Fibroblast of skin of right biceps (primary cell): ENCODE results near the gene DNM3.

Source experiments
- DNase-seq: peaks from one replicate; pipeline ENCODE4 v3.0.0-alpha.2; 2013

The DNM3 gene

DNA sequence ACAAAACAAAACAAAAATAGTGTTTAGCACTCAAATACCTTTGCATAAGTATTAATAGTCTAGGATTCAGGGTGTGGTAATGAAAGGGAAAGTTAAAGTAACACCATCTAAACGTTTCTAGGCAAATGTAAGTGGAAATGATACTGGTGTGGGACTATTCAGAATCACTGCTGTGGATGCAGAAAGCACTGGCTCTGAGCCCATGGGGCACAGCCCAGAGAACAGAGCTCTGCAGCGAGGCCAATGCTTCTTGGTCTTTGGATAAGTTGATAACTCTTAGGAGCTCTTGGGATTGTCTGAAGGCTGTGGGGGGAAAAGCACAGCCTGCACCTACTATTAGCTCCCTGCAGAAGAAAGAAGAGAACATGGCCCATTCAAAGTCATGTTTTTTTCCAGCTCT is 21.4 kb upstream of the DNM3 start:
- DNase-seq: no peak

DNA sequence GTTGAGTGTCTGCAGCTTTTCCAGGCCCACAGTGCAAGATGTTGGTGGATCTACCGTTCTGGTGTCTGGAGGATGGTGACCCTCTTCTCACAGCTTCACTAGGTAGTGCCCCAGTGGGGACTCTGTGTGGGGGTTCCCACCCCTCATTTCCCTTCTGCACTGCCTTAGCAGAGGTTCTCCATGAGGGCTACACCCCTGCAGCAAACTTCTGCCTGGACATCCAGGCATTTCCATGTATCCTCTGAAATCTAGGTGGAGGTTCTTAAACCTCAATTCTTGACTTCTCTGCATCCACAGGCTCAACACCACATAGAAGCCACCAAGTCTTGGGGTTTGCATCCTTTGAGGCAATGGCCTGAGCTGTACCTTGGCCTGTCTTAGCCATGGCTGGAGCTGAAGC is 14.3 kb upstream of the DNM3 start:
- DNase-seq: no peak

DNA sequence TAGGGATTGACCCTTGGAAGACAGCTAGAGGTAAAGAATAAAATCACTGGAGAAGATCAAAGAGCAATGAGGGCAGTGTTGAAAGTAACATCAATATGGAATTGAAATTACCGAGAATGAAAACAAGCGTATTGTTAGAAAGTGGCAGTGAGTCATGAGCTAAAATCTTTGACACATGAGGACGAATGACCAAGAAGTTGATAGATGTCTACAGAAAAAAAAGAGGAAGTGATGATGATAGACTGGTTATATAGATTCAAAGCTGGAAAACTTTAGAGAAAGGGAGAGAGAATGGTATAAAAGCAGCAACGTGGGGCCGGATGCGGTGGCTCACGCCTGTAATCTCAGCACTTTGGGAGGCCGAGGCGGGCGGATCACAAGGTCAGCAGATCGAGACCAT is 12.5 kb upstream of the DNM3 start:
- DNase-seq: no peak

DNA sequence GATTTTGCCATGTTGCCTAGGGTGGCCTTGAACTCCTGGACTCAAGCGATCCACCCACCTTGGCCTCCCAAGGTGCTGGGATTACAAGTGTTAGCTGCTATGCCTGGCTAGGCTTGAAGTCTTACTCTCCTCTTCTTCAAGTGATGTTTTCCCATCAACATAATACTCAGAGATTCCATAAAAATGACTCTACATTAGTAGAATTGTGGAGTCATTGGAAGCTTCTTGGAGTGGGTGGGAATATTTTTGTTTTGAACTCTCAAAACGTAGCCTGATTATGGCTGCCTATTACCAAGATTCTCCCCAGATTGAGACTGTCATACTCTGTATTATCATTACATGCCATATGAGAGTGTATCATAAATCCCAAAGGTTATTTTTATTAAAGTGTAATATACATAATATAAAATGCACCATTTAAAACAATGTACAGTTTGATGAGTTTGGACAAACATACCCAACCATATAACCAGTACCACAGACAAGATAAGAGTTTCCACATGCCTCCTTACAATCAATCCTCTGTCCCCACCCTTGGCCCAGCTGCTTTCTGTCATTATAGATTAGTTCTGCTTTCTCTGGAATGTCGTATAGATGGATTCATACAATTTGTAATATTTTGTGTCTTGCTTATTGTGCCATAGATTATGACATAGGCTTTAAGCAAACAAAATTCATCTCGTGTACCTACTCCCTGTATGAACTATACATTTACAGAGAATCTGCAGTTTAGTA is 8.0 kb upstream of the DNM3 start:
- peak; percentile 40 for DNase-seq

- no peak for DNase-seq
These were observed 6.5 kb upstream of the DNM3 start for GRCh38 chr1:171834821-171835220.

GRCh38 chr1:171835891-171836290 is 5.4 kb upstream of the DNM3 start:
- DNase-seq: no peak

GRCh38 chr1:171841931-171842761 is 848 bp downstream of the DNM3 start:
- DNase-seq: peak; percentile 4

DNA sequence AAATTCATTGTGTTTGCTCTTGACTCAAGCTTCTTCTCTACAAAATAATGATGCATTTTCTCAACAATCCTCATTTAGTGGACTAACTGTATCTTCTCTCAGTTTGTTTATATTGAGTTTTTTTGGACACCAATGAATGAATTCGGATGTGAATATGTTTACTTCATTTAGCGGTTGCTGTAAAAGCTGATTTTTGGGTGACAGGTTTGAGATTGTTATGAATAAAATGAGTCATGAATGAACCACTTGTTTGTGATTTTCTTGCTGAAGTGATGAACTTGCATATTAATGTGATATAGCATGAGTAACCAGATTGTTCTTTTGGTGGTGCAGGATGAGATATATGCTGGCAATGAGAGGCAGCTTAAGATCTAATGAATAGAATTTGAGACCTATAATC is 3.1 kb downstream of the DNM3 start:
- no peak for DNase-seq

- no peak for DNase-seq
These were observed 4.7 kb downstream of the DNM3 start for GRCh38 chr1:171845998-171846397.

DNA sequence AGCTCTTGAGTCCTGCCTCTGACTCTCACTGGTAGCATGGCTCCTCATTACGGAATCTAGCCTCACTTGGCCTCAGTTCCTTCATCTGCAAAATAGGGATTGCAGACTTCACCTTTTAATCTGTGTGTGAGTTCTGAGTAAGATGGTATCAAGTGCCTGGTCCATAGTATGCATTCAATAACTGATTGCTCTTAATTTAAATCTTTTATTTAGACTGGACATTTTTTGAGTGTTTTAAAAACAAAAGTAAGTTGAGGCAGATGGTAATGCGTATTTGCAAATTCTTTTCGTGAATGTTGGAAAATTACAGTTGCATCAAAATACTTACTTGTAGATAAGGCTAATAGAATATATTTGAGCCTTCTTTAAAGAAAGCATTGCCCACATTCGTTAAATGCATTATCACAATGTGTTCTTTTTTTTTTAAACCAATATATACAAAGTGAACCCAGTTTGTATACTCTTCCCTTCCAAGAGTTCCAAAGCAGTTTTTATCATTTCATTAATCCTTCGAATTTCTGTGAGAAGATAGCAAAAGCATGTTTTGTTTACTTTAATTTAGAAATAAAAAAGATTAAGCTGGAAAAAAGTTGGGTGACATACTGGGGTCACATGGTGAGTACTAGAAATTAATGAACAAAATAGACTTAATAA is 8.1 kb downstream of the DNM3 start:
- DNase-seq: no peak

GRCh38 chr1:171850651-171851350 is 9.5 kb downstream of the DNM3 start:
- DNase-seq: no peak

DNA sequence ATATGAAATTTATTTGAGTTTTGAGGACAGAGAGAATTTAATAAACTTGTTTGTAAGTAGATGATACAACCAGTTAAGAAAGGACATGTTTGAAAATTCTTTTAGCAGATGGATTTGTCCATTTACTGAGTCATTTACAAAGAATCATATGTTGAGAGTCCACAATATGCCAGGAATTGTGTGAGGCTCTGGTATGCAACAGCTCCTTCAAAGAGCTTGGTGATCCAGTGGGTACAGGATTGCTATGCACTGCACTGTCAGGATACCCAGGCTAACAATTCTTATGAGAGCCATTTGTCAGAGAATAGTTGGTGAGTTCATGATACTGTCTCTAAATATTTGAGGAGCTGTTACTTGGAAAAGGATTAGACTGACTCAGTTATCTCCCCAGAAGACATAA is 11.0 kb downstream of the DNM3 start:
- peak; percentile 68 for DNase-seq

DNA sequence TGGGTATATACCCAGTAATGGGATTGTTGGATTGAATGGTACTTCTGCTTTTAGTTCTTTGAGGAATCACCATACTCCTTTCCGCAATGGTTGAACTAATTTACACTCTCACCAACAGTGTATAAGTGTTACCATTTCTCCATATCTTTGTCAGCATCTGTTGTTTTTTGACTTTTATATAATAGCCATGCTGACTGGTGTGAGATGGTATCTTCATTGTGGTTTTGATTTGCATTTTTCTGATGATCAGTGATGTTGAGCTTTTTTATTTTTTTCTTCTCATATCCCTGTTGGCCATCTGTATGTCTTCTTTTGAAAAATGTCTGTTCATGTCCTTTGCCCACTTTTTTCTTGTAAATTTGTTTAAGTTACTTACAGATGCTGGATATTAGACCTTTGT is 14.1 kb downstream of the DNM3 start:
- no peak for DNase-seq

DNA sequence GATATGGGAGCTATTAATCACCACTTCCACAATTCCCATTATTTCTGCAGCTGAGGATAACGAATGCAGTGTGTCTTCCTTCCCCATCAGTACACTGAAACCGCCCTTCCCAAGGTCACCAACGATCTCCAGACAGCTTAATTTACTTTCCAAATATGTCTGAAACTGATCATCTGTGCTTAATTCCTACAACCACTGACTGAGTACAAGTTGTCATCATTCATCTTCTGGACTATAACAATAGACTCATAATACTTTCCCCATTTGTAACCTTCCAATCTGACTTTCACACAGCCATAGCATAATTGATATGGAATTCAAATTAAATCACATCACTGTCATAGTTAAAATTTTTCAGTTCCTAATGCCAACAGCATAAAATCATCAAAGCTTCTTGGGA is 17.4 kb downstream of the DNM3 start:
- DNase-seq: peak; percentile 40

DNA sequence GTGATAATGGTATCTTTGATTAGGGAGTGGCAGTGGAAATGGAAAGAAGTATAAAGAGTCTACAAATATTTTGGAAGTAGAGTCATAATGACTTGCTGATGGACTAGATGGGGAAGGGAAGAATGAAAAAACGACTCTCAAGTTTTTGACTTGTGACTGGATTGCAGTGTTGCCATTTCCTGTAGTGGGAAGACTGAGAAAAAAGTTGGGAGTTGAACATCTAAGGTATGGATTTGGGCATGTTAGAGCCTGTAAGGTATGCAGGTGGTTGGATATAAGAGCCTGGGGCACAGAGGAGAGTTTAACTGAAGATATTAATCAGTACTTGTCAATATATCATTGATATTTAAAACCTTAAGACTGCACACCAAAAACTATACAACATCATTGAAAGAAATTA is 19.4 kb downstream of the DNM3 start:
- DNase-seq: no peak

GRCh38 chr1:171863531-171863930 is 22.2 kb downstream of the DNM3 start:
- no peak for DNase-seq

DNA sequence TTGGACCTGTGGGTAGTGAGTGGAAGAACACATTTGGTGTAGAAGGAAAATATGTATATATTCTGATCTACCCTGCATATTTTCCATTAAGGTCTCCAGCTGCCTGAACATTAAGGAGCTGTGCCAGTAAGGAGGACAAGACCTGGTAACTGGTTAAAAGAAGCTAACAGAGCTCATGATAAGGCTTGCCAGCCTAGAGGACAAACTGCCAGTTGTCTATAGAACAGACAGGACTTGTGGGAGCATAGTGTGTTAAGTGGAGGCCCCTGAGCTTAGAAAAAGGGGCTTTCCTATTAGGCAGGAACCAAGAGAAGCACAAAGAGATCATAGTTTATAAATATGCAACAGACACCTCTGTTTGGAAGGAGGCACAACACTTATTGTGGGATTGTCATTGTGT is 23.0 kb downstream of the DNM3 start:
- no peak for DNase-seq

GRCh38 chr1:171865106-171865505 is 23.8 kb downstream of the DNM3 start:
- no peak for DNase-seq

DNA sequence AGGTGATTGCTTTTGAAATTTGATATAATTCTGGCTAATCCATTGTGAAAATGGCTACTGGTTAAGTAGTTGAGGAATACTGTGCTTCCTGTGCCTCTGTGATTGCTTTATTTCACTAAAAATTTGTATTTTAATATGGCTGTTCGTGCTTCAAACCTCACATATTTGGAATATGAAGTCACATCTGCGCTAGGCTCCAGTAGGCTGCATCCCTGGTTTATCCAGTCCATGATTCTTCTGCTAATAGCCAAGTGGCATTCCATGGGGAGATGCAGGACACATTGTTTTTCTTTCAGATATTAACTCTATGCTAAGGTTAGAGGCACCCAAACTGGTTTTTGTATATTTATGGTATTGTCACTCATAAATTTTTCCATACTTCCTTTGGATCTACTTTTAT is 25.9 kb downstream of the DNM3 start:
- no peak for DNase-seq

GRCh38 chr1:171868217-171868803 is 27.0 kb downstream of the DNM3 start:
- no peak for DNase-seq

DNA sequence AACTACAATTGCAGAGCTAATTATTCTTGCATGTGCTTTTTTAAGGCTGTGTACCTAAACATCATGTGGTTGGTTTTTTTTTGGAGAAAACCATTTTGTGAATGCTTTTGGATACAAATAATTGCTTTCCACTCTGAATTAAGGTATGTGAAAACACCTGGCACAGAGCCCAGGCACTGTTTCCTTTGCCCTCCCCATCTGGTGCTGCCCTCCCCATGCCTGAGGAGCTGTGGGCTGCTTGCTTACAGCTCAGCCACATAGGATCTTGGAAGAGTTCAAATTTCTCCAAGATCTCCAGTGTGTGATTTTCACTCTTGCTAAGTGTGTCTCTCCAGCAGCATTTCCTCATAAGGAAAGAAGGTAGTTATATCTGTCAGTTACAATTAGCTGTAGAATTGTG is 27.8 kb downstream of the DNM3 start:
- no peak for DNase-seq

DNA sequence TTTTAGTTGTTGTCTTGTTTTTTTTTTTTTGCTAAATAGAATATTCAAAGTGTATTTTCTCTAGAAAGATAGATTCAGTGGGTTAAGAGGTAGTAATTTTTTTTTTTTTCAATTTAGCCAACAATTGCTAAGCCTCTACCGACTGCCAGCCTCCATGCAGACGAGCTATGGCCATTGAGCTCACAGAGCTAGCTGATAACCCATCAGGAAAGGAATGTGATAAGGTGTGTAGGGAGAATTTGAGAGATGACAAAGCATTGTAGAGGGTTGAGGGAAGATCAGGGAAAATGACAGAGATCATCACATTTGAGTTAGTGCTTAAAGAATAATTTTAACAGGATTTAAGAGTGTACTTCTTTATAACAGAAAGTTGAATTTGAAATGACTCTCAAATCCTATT is 30.6 kb downstream of the DNM3 start:
- no peak for DNase-seq

- no peak for DNase-seq
These were observed 31.1 kb downstream of the DNM3 start for GRCh38 chr1:171872430-171872829.
